GM19238 (cell line): ENCODE measurements around the gene ZNF594.
"Not testable (repeated sequence)": the region's sequence is repeated elsewhere in the genome, so short reads cannot be mapped to it uniquely, and the experiment has no call there.

Experiments used
- DNase-seq: peaks from one replicate; pipeline ENCODE4 v3.0.0; 2011; ENCODE audit warnings: low spot score; ENCODE audit not compliant: insufficient read length

The ZNF594 gene

GRCh38 chr17:5137511-5138197 lies 54.0 kb downstream of the ZNF594 start:
- DNase-seq, result not testable (repeated sequence)

GRCh38 chr17:5136580-5137412 lies 54.9 kb downstream of the ZNF594 start:
- DNase-seq, result not testable (repeated sequence)

- no peak for DNase-seq
These were observed 55.7 kb downstream of the ZNF594 start for GRCh38 chr17:5135726-5136579.

GRCh38 chr17:5135131-5135712 lies 56.4 kb downstream of the ZNF594 start:
- not testable (repeated sequence) for DNase-seq

- not testable (repeated sequence) for DNase-seq
These were observed 57.1 kb downstream of the ZNF594 start for GRCh38 chr17:5134571-5134970.

- not testable (repeated sequence) for DNase-seq
These were observed 57.7 kb downstream of the ZNF594 start for GRCh38 chr17:5133961-5134360.

- no peak for DNase-seq
These were observed 58.4 kb downstream of the ZNF594 start for GRCh38 chr17:5133311-5133710.

GRCh38 chr17:5132503-5133225 lies 59.0 kb downstream of the ZNF594 start:
- DNase-seq, result not testable (repeated sequence)

- not testable (repeated sequence) for DNase-seq
These were observed 59.7 kb downstream of the ZNF594 start for GRCh38 chr17:5131799-5132502.

- no peak for DNase-seq
These were observed 60.4 kb downstream of the ZNF594 start for GRCh38 chr17:5131146-5131715.

GRCh38 chr17:5130687-5131086 lies 61.0 kb downstream of the ZNF594 start:
- not testable (repeated sequence) for DNase-seq

- DNase-seq, result not testable (repeated sequence)
These were observed 61.4 kb downstream of the ZNF594 start for GRCh38 chr17:5130261-5130660.

- not testable (repeated sequence) for DNase-seq
These were observed 61.9 kb downstream of the ZNF594 start for GRCh38 chr17:5129770-5130169.
